Mesendoderm (in vitro differentiated cells): ENCODE measurements around the gene TMEM116. TPM values are rescaled to one million over a fixed set of nuclear protein-coding genes. Genes with fewer than 3 reads are reported as not detected.

Experiments used
- DNase-seq: peaks from one replicate; pipeline ENCODE4 v3.0.0; 2013
- H2AK5ac ChIP-seq: 2 replicates; pipeline ENCODE4 v1.6.1; 2013; ENCODE audit warnings: low read length, inconsistent platforms
- H2BK120ac ChIP-seq: 2 replicates; pipeline ENCODE4 v1.6.1; 2013; ENCODE audit warnings: low read depth, mild to moderate bottlenecking, low read length, moderate library complexity, mixed read lengths
- H2BK15ac ChIP-seq: replicated peaks from 2 replicates; pipeline ENCODE4 v1.6.1; 2013; ENCODE audit warnings: low read depth, mild to moderate bottlenecking, moderate library complexity
- H2BK5ac ChIP-seq: 2 replicates; pipeline ENCODE4 v1.6.1; 2013; ENCODE audit warnings: low read length, inconsistent platforms
- H3K18ac ChIP-seq: 2 replicates; pipeline ENCODE4 v1.6.1; 2013; ENCODE audit warnings: mild to moderate bottlenecking, low read length, mixed read lengths
- H3K23ac ChIP-seq: one replicate; pipeline ENCODE4 v1.6.1; 2013; ENCODE audit warnings: low read length
- H3K27ac ChIP-seq: 2 replicates; pipeline ENCODE4 v1.5.1; 2013; ENCODE audit warnings: low read depth, mild to moderate bottlenecking, inconsistent platforms, low read length, moderate library complexity
- H3K27me3 ChIP-seq: 2 replicates; pipeline ENCODE4 v1.6.1; 2013; ENCODE audit warnings: low read length, control low read depth, mild to moderate bottlenecking, inconsistent platforms; ENCODE audit not compliant: insufficient read depth, poor library complexity
- H3K36me3 ChIP-seq: 2 replicates; pipeline ENCODE4 v1.6.1; 2013; ENCODE audit warnings: low read length, inconsistent platforms; ENCODE audit not compliant: control insufficient read depth, insufficient read depth
- H3K4ac ChIP-seq: one replicate; pipeline ENCODE4 v1.6.1; 2013; ENCODE audit warnings: low read depth, mild to moderate bottlenecking, low read length, moderate library complexity
- H3K4me1 ChIP-seq: 2 replicates; pipeline ENCODE4 v1.6.1; 2013; ENCODE audit warnings: low read depth, low read length, inconsistent platforms; ENCODE audit not compliant: control insufficient read depth
- H3K4me2 ChIP-seq: 2 replicates; pipeline ENCODE4 v1.6.1; 2013; ENCODE audit warnings: low read length
- H3K4me3 ChIP-seq: 2 replicates; pipeline ENCODE4 v1.5.1; 2013; ENCODE audit warnings: mild to moderate bottlenecking, low read length
- H3K56ac ChIP-seq: one replicate; pipeline ENCODE4 v1.6.1; 2013; ENCODE audit warnings: low read length
- H3K79me1 ChIP-seq: 2 replicates; pipeline ENCODE4 v1.6.1; 2013; ENCODE audit warnings: low read length, inconsistent platforms
- H3K79me2 ChIP-seq: 2 replicates; pipeline ENCODE4 v1.6.1; 2013; ENCODE audit warnings: mild to moderate bottlenecking, low read length; ENCODE audit not compliant: control insufficient read depth, insufficient read depth
- H3K9ac ChIP-seq: 2 replicates; pipeline ENCODE4 v1.6.1; 2013; ENCODE audit warnings: low read length, inconsistent platforms
- H4K5ac ChIP-seq: one replicate; pipeline ENCODE4 v1.6.1; 2013; ENCODE audit warnings: low read length
- H4K8ac ChIP-seq: one replicate; pipeline ENCODE4 v1.6.1; 2013; ENCODE audit warnings: low read depth, mild to moderate bottlenecking, control low read depth, low read length, moderate library complexity
- WGBS: extraction: QIAGEN DNeasy Blood & Tissue Kit; methylation state at CpG from one replicate; pipeline ENCODE4 v1.1.7; 2013; ENCODE audit warnings: low lambda C conversion rate, missing lambda C conversion rate; ENCODE audit not compliant: insufficient coverage; ENCODE audit errors: extremely low coverage; 5-methylcytosine and 5-hydroxymethylcytosine counted together
- small RNA-seq: library from polyadenylated mRNA; stranded (forward); fragments of <200 nt; extraction: miRNeasy Mini kit (QIAGEN cat#:217004); gene quantifications from one replicate; pipeline ENCODE3, GENCODE V24; 2013; ENCODE audit not compliant: insufficient read depth

The TMEM116 gene

GRCh38 chr12:111887926-111888745 is 124.8 kb downstream of the TMEM116 start:
- no peak overlapping the region for H3K4me3 ChIP-seq
- H2BK120ac ChIP-seq: no peak overlapping the region
- H3K4me2 ChIP-seq: no peak overlapping the region
- H2AK5ac ChIP-seq: no peak overlapping the region
- no peak overlapping the region for H3K27ac ChIP-seq
- no peak for DNase-seq
- H2BK5ac ChIP-seq: no peak overlapping the region
- H3K4me1 ChIP-seq: no peaks in the 10 kb centered on the region
- no peak overlapping the region for H3K56ac ChIP-seq
- H3K79me2 ChIP-seq: no peaks in the 10 kb centered on the region
- no peaks in the 10 kb centered on the region for H3K79me1 ChIP-seq
- H3K23ac ChIP-seq: no peak overlapping the region
- H3K9ac ChIP-seq: no peak overlapping the region
- H3K18ac ChIP-seq: no peak overlapping the region
- no CpG with 5 or more reads among the region's 11 CpGs for WGBS
- H3K36me3 ChIP-seq: peaks cover 28% of the 10 kb centered on the region
- no peak overlapping the region for H3K4ac ChIP-seq
- no peak overlapping the region for H4K8ac ChIP-seq
- no peaks in the 10 kb centered on the region for H3K27me3 ChIP-seq
- H2BK15ac ChIP-seq: no peak overlapping the region
- H4K5ac ChIP-seq: no peak overlapping the region

- DNase-seq: no peak
- Histone ChIP-seq H3K36me3 (peaks cover 30% of the 10 kb centered on the region), H3K4me1 (no peaks in the 10 kb centered on the region), H2BK15ac (no peak overlapping the region), H3K4me2 (no peak overlapping the region), H2BK120ac (no peak overlapping the region), H2BK5ac (no peak overlapping the region), H3K79me1 (no peaks in the 10 kb centered on the region), H3K18ac (no peak overlapping the region), H3K27me3 (no peaks in the 10 kb centered on the region), H3K4me3 (no peak overlapping the region), H3K56ac (no peak overlapping the region), H3K27ac (no peak overlapping the region), H3K9ac (no peak overlapping the region), H4K8ac (no peak overlapping the region), H4K5ac (no peak overlapping the region), H3K79me2 (no peaks in the 10 kb centered on the region), H3K23ac (no peak overlapping the region), H3K4ac (no peak overlapping the region), H2AK5ac (no peak overlapping the region)
- no CpG with 5 or more reads among the region's 7 CpGs for WGBS
Observed at GRCh38 chr12:111886662-111887545, 126.1 kb downstream of the TMEM116 start.

- Histone ChIP-seq H3K79me1 (peaks cover 2% of the 10 kb centered on the region), H3K4me1 (no peaks in the 10 kb centered on the region), H2BK15ac (no peak overlapping the region), H2AK5ac (no peak overlapping the region), H3K9ac (no peak overlapping the region), H4K8ac (no peak overlapping the region), H3K4ac (no peak overlapping the region), H3K27ac (no peak overlapping the region), H3K56ac (no peak overlapping the region), H3K4me3 (no peak overlapping the region), H3K36me3 (peaks cover 25% of the 10 kb centered on the region), H2BK120ac (no peak overlapping the region), H3K4me2 (no peak overlapping the region), H4K5ac (no peak overlapping the region), H3K27me3 (no peaks in the 10 kb centered on the region), H2BK5ac (no peak overlapping the region), H3K23ac (no peak overlapping the region), H3K18ac (no peak overlapping the region), H3K79me2 (no peaks in the 10 kb centered on the region)
- no peak for DNase-seq
- no CpG with 5 or more reads among the region's 1 CpG for WGBS
Observed at GRCh38 chr12:111881716-111882115, 131.2 kb downstream of the TMEM116 start.

Small RNAs within 50 kb of the gene (small RNA-seq; reads per million reads assigned to genes)
- gene AC004024.1: not detected
- gene MIR3657: not detected
